ENCODE data around the gene SLC24A3. TPM values are rescaled to one million over a fixed set of nuclear protein-coding genes. Genes with fewer than 3 reads are reported as not detected.

The SLC24A3 gene
- total RNA-seq, 1 donor from 2014 or later: not detected

- CTCF ChIA-PET: no interaction called here
- DNase-seq: no peak
- no peaks in the 10 kb centered on the region for H3K27me3 Mint-ChIP-seq
- no peaks in the 10 kb centered on the region for H3K4me1 Mint-ChIP-seq
- H3K4me3 Mint-ChIP-seq: no peak overlapping the region
- no peaks in the 10 kb centered on the region for H3K9me3 Mint-ChIP-seq
- intact Hi-C loops (cut with micrococcal nuclease): no loop called here
- TF ChIP-seq CTCF (IDR thresholded peaks at IDR 0.05): no peak
- H3K27ac Mint-ChIP-seq: no peak overlapping the region
- no peaks in the 10 kb centered on the region for H3K36me3 Mint-ChIP-seq (ENCODE audit: low read depth)
- no peak for ATAC-seq (ENCODE audit: low read depth)
- POLR2A ChIA-PET: no interaction called here
These were observed 344.8 kb downstream of the SLC24A3 start for GRCh38 chr20:19557291-19557690.

DNA sequence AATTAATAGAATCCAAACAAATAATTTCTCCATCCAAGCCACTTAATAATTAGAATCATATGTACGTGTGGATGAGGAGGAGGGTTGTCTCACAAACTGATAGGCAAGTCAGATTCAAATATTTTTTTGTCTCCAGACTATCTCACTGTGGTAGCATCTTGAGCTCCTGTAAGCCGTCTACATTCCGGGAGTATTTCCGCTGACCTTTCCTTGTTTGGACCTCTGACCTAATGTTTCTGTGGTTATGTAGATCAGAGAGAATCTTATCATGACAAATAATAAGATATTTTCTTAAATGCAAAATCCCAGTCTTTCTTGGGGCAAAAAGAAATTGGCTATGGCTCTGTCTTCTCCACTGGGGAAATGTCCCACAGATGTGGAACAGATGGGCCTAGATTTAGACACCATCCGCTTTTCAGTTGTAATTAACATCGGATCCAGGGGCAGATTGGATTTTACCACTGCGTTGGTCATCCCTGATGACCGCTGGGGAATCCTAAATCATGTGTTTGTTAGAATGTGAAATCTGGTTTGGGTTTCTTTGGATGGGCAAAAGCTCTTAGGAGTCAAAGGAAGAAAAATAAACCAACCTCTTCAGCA lies 348.5 kb downstream of the SLC24A3 start:
- no peak overlapping the region for H3K27ac Mint-ChIP-seq

DNA sequence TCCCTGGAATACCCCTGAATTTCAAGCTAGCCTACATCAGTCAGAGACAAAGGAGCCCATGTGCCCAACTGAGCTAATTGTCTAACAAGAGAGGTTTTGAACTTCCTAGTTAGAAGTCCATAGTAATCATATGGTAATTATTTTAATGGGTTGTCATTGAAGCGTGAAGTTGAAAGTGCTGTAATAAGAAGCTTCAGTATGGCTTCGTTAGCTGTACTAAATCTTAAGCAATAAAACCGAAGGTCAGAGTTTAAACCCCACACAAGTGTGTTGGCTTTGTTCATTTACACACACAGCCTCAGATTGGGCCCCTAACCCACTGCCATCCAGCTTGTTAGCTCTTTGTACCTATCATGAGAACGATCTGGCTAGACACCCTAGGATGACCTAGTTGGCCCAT lies 350.0 kb downstream of the SLC24A3 start:
- CTCF ChIA-PET: no interaction called here
- no peak for TF ChIP-seq CTCF (IDR thresholded peaks at IDR 0.05)
- no peaks in the 10 kb centered on the region for H3K36me3 Mint-ChIP-seq (ENCODE audit: low read depth)
- no peaks in the 10 kb centered on the region for H3K4me1 Mint-ChIP-seq
- no peaks in the 10 kb centered on the region for H3K9me3 Mint-ChIP-seq
- no peak overlapping the region for H3K27ac Mint-ChIP-seq
- peaks cover 3% of the 10 kb centered on the region for H3K27me3 Mint-ChIP-seq
- intact Hi-C loops (cut with micrococcal nuclease): no loop called here
- POLR2A ChIA-PET: no interaction called here
- DNase-seq (no peak), ATAC-seq (ENCODE audit: low read depth) (no peak)
- no peak overlapping the region for H3K4me3 Mint-ChIP-seq

More for the DNA sequence above, 348.5 kb downstream of the SLC24A3 start:
- no peaks in the 10 kb centered on the region for H3K27me3 Mint-ChIP-seq
- intact Hi-C loops (cut with micrococcal nuclease): no loop called here
- ChIA-PET POLR2A (no interaction called here), CTCF (no interaction called here)
- no peaks in the 10 kb centered on the region for H3K36me3 Mint-ChIP-seq (ENCODE audit: low read depth)
- DNase-seq: no peak
- H3K4me1 Mint-ChIP-seq: no peaks in the 10 kb centered on the region
- no peaks in the 10 kb centered on the region for H3K9me3 Mint-ChIP-seq
- no peak for TF ChIP-seq CTCF (IDR thresholded peaks at IDR 0.05)
- ATAC-seq (ENCODE audit: low read depth): no peak
- H3K4me3 Mint-ChIP-seq: no peak overlapping the region

DNA sequence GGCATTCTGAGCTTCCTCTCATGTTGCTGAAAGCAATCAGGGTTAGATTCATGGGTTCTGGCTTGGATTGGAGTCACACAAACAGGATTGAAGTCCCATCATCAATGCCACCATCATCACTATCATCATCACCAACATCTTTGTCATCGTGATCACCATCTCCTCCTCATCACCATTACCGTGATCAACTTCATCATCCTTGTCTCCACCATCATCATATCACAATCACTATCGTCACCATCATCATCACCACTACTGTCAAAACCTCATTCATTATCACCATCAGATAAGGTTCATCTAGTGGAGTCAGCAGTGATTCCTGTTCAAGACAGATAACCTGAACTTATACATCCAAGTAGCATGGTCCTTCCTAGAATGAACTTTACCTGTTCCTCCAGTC lies 351.8 kb downstream of the SLC24A3 start:
- no peak overlapping the region for H3K27ac Mint-ChIP-seq
- intact Hi-C loops (cut with micrococcal nuclease): no loop called here
- no peaks in the 10 kb centered on the region for H3K9me3 Mint-ChIP-seq
- H3K27me3 Mint-ChIP-seq: peaks cover 3% of the 10 kb centered on the region
- no peaks in the 10 kb centered on the region for H3K36me3 Mint-ChIP-seq (ENCODE audit: low read depth)
- CTCF ChIA-PET: no interaction called here
- ATAC-seq (ENCODE audit: low read depth) (no peak), DNase-seq (no peak)
- H3K4me3 Mint-ChIP-seq: no peak overlapping the region
- POLR2A ChIA-PET: no interaction called here
- H3K4me1 Mint-ChIP-seq: no peaks in the 10 kb centered on the region
- TF ChIP-seq CTCF (IDR thresholded peaks at IDR 0.05): no peak

DNA sequence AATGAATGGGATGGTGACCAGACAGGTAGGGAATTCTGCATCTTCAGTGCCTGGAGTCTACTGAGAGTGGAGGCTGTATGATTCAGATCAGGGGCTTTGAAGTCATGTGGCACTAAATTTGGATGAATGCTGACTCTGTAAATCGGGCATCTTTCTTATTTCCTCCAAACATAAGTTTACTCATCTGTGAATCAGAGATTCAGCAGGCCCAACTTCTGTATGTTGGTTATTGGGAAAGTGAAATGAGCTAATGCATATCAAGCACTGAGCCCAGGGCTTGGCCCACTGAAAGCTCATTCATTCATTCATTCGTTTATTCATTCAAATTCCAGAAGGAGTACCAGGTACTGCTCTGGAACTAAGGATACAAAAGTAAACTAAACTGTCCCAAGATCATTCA lies 353.3 kb downstream of the SLC24A3 start:
- ATAC-seq (ENCODE audit: low read depth): no peak
- intact Hi-C loops (cut with micrococcal nuclease): no loop called here
- no peak for DNase-seq

More for the DNA sequence above, 353.3 kb downstream of the SLC24A3 start:
- Mint-ChIP-seq H3K27ac (no peak overlapping the region), H3K4me1 (no peaks in the 10 kb centered on the region), H3K9me3 (peaks cover 8% of the 10 kb centered on the region), H3K36me3 (ENCODE audit: low read depth) (no peaks in the 10 kb centered on the region), H3K4me3 (no peak overlapping the region), H3K27me3 (peaks cover 5% of the 10 kb centered on the region)
- ChIA-PET CTCF (no interaction called here), POLR2A (no interaction called here)
- no peak for TF ChIP-seq CTCF (IDR thresholded peaks at IDR 0.05)
